HEK293 (cell line): ENCODE measurements around the gene HRC.

Experiments used
- BCL11A ChIP-seq: fragments of 450-650 bp; formaldehyde crosslinking; IDR thresholded peaks from 2 replicates; pipeline ENCODE4 v1.5.1; 2016; ENCODE audit warnings: low read depth, missing biosample characterization, missing genetic modification characterization
- GLIS1 ChIP-seq: fragments of 450-650 bp; formaldehyde crosslinking; IDR thresholded peaks from 2 replicates; pipeline ENCODE4 v1.5.1; 2016; ENCODE audit warnings: missing biosample characterization, missing genetic modification characterization
- IKZF3 ChIP-seq: fragments of 450-650 bp; IDR thresholded peaks from 2 replicates; pipeline ENCODE4 v1.5.0; 2018; ENCODE audit warnings: missing biosample characterization, mild to moderate bottlenecking, missing genetic modification characterization, moderate library complexity
- KLF1 ChIP-seq: fragments of 450-650 bp; formaldehyde crosslinking; IDR thresholded peaks from 2 replicates; pipeline ENCODE4 v1.5.1; 2016; ENCODE audit warnings: missing biosample characterization, missing genetic modification characterization
- KLF16 ChIP-seq: fragments of 450-650 bp; formaldehyde crosslinking; IDR thresholded peaks from 2 replicates; pipeline ENCODE4 v1.5.1; 2017; ENCODE audit warnings: missing biosample characterization, missing genetic modification characterization
- KLF9 ChIP-seq: fragments of 450-650 bp; formaldehyde crosslinking; IDR thresholded peaks from 2 replicates; pipeline ENCODE4 v1.5.1; 2016; ENCODE audit warnings: missing biosample characterization, missing genetic modification characterization, low read depth
- OVOL3 ChIP-seq: fragments of 450-650 bp; formaldehyde crosslinking; IDR thresholded peaks from 2 replicates; pipeline ENCODE4 v1.5.1; 2016; ENCODE audit warnings: missing biosample characterization, missing genetic modification characterization
- SCRT1 ChIP-seq: fragments of 450-650 bp; formaldehyde crosslinking; IDR thresholded peaks from 2 replicates; pipeline ENCODE4 v1.5.1; 2016; ENCODE audit warnings: missing biosample characterization, missing genetic modification characterization, borderline replicate concordance
- SP3 ChIP-seq: fragments of 450-650 bp; formaldehyde crosslinking; IDR thresholded peaks from 2 replicates; pipeline ENCODE4 v1.5.1; 2016; ENCODE audit warnings: missing biosample characterization, missing genetic modification characterization
- ZBTB17 ChIP-seq: fragments of 450-650 bp; formaldehyde crosslinking; IDR thresholded peaks from 2 replicates; pipeline ENCODE4 v1.5.1; 2016; ENCODE audit warnings: missing biosample characterization, missing genetic modification characterization
- ZBTB20 ChIP-seq: fragments of 450-650 bp; formaldehyde crosslinking; IDR thresholded peaks from 2 replicates; pipeline ENCODE4 v1.5.1; 2016; ENCODE audit warnings: missing biosample characterization, missing genetic modification characterization
- ZBTB21 ChIP-seq: fragments of 450-650 bp; formaldehyde crosslinking; IDR thresholded peaks from 2 replicates; pipeline ENCODE4 v1.5.1; 2017; ENCODE audit warnings: missing biosample characterization, missing genetic modification characterization
- ZBTB7A ChIP-seq: fragments of 450-650 bp; formaldehyde crosslinking; IDR thresholded peaks from 2 replicates; pipeline ENCODE4 v1.5.1; 2016; ENCODE audit warnings: low read depth, missing biosample characterization, missing genetic modification characterization
- ZNF121 ChIP-seq: fragments of 450-650 bp; formaldehyde crosslinking; IDR thresholded peaks from 2 replicates; pipeline ENCODE4 v1.5.1; 2016; ENCODE audit warnings: missing biosample characterization, missing genetic modification characterization
- ZNF155 ChIP-seq: fragments of 450-650 bp; formaldehyde crosslinking; IDR thresholded peaks from 2 replicates; pipeline ENCODE4 v1.5.1; 2016; ENCODE audit warnings: missing biosample characterization, missing genetic modification characterization
- ZNF157 ChIP-seq: fragments of 450-650 bp; formaldehyde crosslinking; IDR thresholded peaks from 2 replicates; pipeline ENCODE4 v1.5.1; 2016; ENCODE audit warnings: missing biosample characterization, missing genetic modification characterization
- ZNF211 ChIP-seq: fragments of 450-650 bp; formaldehyde crosslinking; IDR thresholded peaks from 2 replicates; pipeline ENCODE4 v1.5.1; 2016; ENCODE audit warnings: low read depth, missing biosample characterization, missing genetic modification characterization
- ZNF501 ChIP-seq: fragments of 450-650 bp; formaldehyde crosslinking; IDR thresholded peaks from 2 replicates; pipeline ENCODE4 v1.5.1; 2016; ENCODE audit warnings: missing biosample characterization, missing genetic modification characterization
- ZNF610 ChIP-seq: fragments of 450-650 bp; formaldehyde crosslinking; IDR thresholded peaks from 2 replicates; pipeline ENCODE4 v1.5.1; 2016; ENCODE audit warnings: missing biosample characterization, missing genetic modification characterization, borderline replicate concordance
- ZNF660 ChIP-seq: fragments of 450-650 bp; IDR thresholded peaks from 2 replicates; pipeline ENCODE4 v1.5.1; 2018; ENCODE audit warnings: missing biosample characterization, mild to moderate bottlenecking, missing genetic modification characterization
- ZNF707 ChIP-seq: fragments of 450-650 bp; formaldehyde crosslinking; IDR thresholded peaks from 2 replicates; pipeline ENCODE4 v1.5.1; 2016; ENCODE audit warnings: missing biosample characterization, missing genetic modification characterization
- ZNF792 ChIP-seq: fragments of 450-650 bp; formaldehyde crosslinking; IDR thresholded peaks from 2 replicates; pipeline ENCODE4 v1.5.1; 2016; ENCODE audit warnings: missing biosample characterization, missing genetic modification characterization
- ZXDB ChIP-seq: fragments of 450-650 bp; formaldehyde crosslinking; IDR thresholded peaks from 2 replicates; pipeline ENCODE4 v1.5.1; 2016; ENCODE audit warnings: missing biosample characterization, missing genetic modification characterization
- TF ChIP-seq, protein P1 (sequence below): fragments of 450-650 bp; formaldehyde crosslinking; IDR thresholded peaks from 2 replicates; pipeline ENCODE4 v1.5.1; 2016; ENCODE audit warnings: missing biosample characterization, missing genetic modification characterization, borderline replicate concordance
- TF ChIP-seq, protein P2 (sequence below): fragments of 450-650 bp; formaldehyde crosslinking; IDR thresholded peaks from 2 replicates; pipeline ENCODE4 v1.5.1; 2016; ENCODE audit warnings: missing biosample characterization, missing genetic modification characterization
- TF ChIP-seq, protein P3 (sequence below): fragments of 450-650 bp; formaldehyde crosslinking; IDR thresholded peaks from 2 replicates; pipeline ENCODE4 v1.5.1; 2017; ENCODE audit warnings: missing biosample characterization, missing genetic modification characterization
- TF ChIP-seq, protein P4 (sequence below): fragments of 450-650 bp; formaldehyde crosslinking; IDR thresholded peaks from 2 replicates; pipeline ENCODE4 v1.5.1; 2016; ENCODE audit warnings: missing biosample characterization, missing genetic modification characterization
- TF ChIP-seq, protein P5 (sequence below): fragments of 450-650 bp; formaldehyde crosslinking; IDR thresholded peaks from 2 replicates; pipeline ENCODE4 v1.5.1; 2017; ENCODE audit warnings: missing biosample characterization, missing genetic modification characterization
- TF ChIP-seq, protein P6 (sequence below): fragments of 450-650 bp; formaldehyde crosslinking; IDR thresholded peaks from 2 replicates; pipeline ENCODE4 v1.5.1; 2016; ENCODE audit warnings: missing biosample characterization, missing genetic modification characterization
- TF ChIP-seq, protein P7 (sequence below): fragments of 450-650 bp; formaldehyde crosslinking; IDR thresholded peaks from 2 replicates; pipeline ENCODE4 v1.5.1; 2016; ENCODE audit warnings: missing biosample characterization, missing genetic modification characterization

The HRC gene

DNA sequence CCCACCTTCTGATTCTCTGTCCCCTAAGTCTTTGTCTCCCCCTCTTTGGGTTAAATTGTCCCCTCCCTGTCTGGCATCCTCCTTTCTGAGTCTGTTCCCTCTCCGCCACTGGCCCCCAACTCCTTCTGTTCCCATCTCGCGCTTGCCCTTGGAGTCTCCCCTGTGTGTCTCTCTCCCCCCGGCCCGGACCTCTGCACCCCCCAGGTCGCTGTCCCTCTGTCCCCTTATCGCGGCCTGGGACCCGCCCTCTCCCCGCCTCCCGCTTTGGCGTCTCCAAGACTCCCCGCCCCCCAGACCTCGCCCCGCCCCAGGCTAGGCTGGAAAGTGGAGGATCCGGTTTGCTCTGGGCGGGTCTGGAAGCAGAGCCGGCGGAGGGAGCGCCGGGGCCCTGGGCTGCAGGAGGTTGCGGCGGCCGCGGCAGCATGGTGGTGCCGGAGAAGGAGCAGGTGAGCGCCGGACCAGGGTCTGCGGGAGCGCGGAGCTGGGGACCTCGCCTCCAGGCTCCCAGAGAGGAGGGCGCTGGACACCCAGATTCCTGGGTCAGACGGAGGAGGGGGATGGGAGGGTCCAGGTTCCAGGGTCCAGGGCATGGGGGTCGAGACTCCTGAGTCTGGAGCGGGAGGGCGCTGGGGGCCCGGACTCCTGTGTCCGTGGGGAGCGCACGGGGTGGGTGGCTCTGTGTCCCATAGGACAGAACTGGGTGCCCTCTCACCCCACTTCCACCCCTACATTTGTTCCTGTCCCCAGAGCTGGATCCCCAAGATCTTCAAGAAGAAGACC, 2.4 kb upstream of the HRC start, which contains the start of gene TRPM4 (continued):
- no peak for TF ChIP-seq ZBTB21 (tag by site-specific recombination)
- no peak for TF ChIP-seq ZNF660
- peak; percentile 74 for TF ChIP-seq ZBTB17 (tag by site-specific recombination)
- no peak for TF ChIP-seq SCRT1 (tag by site-specific recombination)
- 0 out of 2 replicates have a peak, but pooled peaks have one; percentile 8 for TF ChIP-seq ZNF792 (tag by site-specific recombination)
- TF ChIP-seq, protein P1, sequence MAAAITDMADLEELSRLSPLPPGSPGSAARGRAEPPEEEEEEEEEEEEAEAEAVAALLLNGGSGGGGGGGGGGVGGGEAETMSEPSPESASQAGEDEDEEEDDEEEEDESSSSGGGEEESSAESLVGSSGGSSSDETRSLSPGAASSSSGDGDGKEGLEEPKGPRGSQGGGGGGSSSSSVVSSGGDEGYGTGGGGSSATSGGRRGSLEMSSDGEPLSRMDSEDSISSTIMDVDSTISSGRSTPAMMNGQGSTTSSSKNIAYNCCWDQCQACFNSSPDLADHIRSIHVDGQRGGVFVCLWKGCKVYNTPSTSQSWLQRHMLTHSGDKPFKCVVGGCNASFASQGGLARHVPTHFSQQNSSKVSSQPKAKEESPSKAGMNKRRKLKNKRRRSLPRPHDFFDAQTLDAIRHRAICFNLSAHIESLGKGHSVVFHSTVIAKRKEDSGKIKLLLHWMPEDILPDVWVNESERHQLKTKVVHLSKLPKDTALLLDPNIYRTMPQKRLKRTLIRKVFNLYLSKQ (tag by site-specific recombination) = no peak
- TF ChIP-seq ZNF155 (tag by site-specific recombination) = no peak
- TF ChIP-seq KLF9 = peak; percentile 79; the same call in 1 of the 2 replicates
- peak; percentile 95 for TF ChIP-seq GLIS1
- no peak for TF ChIP-seq ZNF211 (tag by site-specific recombination)
- TF ChIP-seq, protein P2, sequence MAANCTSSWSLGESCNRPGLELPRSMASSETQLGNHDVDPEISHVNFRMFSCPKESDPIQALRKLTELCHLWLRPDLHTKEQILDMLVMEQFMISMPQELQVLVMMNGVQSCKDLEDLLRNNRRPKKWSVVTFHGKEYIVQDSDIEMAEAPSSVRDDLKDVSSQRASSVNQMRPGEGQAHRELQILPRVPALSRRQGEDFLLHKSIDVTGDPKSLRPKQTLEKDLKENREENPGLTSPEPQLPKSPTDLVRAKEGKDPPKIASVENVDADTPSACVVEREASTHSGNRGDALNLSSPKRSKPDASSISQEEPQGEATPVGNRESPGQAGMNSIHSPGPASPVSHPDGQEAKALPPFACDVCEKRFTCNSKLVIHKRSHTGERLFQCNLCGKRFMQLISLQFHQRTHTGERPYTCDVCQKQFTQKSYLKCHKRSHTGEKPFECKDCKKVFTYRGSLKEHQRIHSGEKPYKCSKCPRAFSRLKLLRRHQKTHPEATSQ (tag by site-specific recombination) = 0 out of 2 replicates have a peak, but pooled peaks have one; percentile 30
- no peak for TF ChIP-seq ZNF707 (tag by site-specific recombination)
- TF ChIP-seq, protein P3, sequence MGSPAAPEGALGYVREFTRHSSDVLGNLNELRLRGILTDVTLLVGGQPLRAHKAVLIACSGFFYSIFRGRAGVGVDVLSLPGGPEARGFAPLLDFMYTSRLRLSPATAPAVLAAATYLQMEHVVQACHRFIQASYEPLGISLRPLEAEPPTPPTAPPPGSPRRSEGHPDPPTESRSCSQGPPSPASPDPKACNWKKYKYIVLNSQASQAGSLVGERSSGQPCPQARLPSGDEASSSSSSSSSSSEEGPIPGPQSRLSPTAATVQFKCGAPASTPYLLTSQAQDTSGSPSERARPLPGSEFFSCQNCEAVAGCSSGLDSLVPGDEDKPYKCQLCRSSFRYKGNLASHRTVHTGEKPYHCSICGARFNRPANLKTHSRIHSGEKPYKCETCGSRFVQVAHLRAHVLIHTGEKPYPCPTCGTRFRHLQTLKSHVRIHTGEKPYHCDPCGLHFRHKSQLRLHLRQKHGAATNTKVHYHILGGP = no peak
- peak; percentile 50 for TF ChIP-seq IKZF3 (tag by site-specific recombination)
- TF ChIP-seq, protein P4, sequence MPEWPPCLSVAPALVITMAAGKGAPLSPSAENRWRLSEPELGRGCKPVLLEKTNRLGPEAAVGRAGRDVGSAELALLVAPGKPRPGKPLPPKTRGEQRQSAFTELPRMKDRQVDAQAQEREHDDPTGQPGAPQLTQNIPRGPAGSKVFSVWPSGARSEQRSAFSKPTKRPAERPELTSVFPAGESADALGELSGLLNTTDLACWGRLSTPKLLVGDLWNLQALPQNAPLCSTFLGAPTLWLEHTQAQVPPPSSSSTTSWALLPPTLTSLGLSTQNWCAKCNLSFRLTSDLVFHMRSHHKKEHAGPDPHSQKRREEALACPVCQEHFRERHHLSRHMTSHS (tag by site-specific recombination) = no peak
- TF ChIP-seq KLF1 (tag by site-specific recombination) = peak; percentile 74
- TF ChIP-seq, protein P5, sequence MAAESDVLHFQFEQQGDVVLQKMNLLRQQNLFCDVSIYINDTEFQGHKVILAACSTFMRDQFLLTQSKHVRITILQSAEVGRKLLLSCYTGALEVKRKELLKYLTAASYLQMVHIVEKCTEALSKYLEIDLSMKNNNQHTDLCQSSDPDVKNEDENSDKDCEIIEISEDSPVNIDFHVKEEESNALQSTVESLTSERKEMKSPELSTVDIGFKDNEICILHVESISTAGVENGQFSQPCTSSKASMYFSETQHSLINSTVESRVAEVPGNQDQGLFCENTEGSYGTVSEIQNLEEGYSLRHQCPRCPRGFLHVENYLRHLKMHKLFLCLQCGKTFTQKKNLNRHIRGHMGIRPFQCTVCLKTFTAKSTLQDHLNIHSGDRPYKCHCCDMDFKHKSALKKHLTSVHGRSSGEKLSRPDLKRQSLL (tag by site-specific recombination) = peak; percentile 77
- peak; percentile 98 for TF ChIP-seq ZBTB20 (tag by site-specific recombination)
- TF ChIP-seq, protein P6, sequence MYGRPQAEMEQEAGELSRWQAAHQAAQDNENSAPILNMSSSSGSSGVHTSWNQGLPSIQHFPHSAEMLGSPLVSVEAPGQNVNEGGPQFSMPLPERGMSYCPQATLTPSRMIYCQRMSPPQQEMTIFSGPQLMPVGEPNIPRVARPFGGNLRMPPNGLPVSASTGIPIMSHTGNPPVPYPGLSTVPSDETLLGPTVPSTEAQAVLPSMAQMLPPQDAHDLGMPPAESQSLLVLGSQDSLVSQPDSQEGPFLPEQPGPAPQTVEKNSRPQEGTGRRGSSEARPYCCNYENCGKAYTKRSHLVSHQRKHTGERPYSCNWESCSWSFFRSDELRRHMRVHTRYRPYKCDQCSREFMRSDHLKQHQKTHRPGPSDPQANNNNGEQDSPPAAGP = no peak
- TF ChIP-seq KLF16 (tag by site-specific recombination) = no peak; the same call in 1 of the 2 replicates
- 0 out of 2 replicates have a peak, but pooled peaks have one; percentile 58 for TF ChIP-seq ZXDB
- no peak for TF ChIP-seq ZNF157 (tag by site-specific recombination)
- 0 out of 2 replicates have a peak, but pooled peaks have one; percentile 30 for TF ChIP-seq OVOL3 (tag by site-specific recombination)
- no peak; the same call in 1 of the 2 replicates for TF ChIP-seq ZBTB7A (tag by site-specific recombination)
- TF ChIP-seq SP3 (tag by site-specific recombination) = peak; percentile 62
- TF ChIP-seq BCL11A (tag by site-specific recombination) = peak; percentile 56
- TF ChIP-seq, protein P7, sequence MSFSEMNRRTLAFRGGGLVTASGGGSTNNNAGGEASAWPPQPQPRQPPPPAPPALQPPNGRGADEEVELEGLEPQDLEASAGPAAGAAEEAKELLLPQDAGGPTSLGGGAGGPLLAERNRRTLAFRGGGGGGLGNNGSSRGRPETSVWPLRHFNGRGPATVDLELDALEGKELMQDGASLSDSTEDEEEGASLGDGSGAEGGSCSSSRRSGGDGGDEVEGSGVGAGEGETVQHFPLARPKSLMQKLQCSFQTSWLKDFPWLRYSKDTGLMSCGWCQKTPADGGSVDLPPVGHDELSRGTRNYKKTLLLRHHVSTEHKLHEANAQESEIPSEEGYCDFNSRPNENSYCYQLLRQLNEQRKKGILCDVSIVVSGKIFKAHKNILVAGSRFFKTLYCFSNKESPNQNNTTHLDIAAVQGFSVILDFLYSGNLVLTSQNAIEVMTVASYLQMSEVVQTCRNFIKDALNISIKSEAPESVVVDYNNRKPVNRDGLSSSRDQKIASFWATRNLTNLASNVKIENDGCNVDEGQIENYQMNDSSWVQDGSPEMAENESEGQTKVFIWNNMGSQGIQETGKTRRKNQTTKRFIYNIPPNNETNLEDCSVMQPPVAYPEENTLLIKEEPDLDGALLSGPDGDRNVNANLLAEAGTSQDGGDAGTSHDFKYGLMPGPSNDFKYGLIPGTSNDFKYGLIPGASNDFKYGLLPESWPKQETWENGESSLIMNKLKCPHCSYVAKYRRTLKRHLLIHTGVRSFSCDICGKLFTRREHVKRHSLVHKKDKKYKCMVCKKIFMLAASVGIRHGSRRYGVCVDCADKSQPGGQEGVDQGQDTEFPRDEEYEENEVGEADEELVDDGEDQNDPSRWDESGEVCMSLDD (tag by site-specific recombination) = peak; percentile 56; the same call in 1 of the 2 replicates
- peak; percentile 78; the same call in 1 of the 2 replicates for TF ChIP-seq ZNF610 (tag by site-specific recombination)
- peak; percentile 61; the same call in 1 of the 2 replicates for TF ChIP-seq ZNF501 (tag by site-specific recombination)
- TF ChIP-seq ZNF121 = no peak
